GM12892 (cell line): ENCODE measurements around the gene MOCS2.

Source experiments
- POLR2A ChIP-seq: IDR thresholded peaks from 2 replicates; pipeline ENCODE4 v1.6.1; 2011; ENCODE audit warnings: low read depth, low read length, control low read depth
- POLR2AphosphoS5 ChIP-seq: IDR thresholded peaks from 2 replicates; pipeline ENCODE4 v1.6.1; 2011; ENCODE audit warnings: low read depth, low read length, control low read depth
- TAF1 ChIP-seq: IDR thresholded peaks from 2 replicates; pipeline ENCODE4 v1.6.1; 2011; ENCODE audit warnings: low read depth, mild to moderate bottlenecking, control low read depth, low read length, borderline replicate concordance

- TF ChIP-seq POLR2A (no peak), POLR2AphosphoS5 (no peak), TAF1 (no peak)
Observed at GRCh38 chr5:53126521-53126920, 17.0 kb upstream of the MOCS2 start.
